HG02678 (cell line): Measurements from ENCODE around the gene FUOM.

Experiments used
- ATAC-seq: cut with Tn5 transposase; IDR thresholded peaks from one replicate; pipeline ENCODE4 v1.9.1; 2021; ENCODE audit warnings: mild to moderate bottlenecking, moderate library complexity; ENCODE audit not compliant: unreplicated experiment

Gene FUOM, protein sequence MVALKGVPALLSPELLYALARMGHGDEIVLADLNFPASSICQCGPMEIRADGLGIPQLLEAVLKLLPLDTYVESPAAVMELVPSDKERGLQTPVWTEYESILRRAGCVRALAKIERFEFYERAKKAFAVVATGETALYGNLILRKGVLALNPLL

DNA sequence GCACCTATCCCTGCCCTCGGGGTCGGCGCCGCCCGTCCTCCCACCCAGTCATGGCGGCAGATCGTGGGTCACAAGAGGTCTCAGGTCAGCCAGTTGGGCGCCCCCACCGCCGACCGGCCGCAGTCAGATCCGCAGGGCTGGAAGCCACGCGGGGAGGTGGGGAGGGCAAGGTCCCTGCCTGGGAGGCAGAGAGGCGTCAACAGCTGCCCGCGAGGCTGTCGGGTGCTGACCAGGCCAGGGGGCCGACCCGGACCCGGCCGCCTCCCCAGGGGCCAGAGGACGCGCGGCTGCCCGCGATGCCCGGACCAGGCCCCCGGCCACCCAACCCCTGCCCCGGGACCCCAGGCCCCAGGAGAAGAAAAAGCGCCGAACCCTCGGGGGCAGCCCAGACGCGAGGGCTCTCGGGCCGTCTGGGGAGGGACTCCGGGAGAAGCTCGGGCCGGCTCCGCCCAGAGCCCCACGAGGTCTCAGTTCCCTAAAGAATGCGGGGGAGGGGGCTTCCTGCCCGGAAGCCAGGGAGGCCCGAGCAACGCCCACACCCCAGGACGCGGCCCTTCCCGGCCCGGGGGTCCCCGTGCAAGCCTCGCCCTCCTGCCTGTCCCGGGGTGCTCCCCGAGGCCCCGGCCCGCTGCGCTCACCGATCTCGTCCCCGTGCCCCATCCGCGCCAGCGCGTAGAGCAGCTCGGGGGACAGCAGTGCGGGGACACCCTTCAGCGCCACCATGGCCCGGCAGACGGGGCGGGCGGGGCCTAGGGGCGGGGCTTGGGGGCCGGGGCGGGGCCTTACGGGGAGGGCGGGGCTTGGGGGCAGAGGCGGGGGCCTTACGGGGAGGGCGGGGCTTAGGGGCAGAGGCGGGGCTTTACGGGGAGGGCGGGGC lies at the start of gene FUOM:
TSS of gene FUOM (minus strand) at position 735 of the 877 bp plus-strand sequence. CDS start at position 723, 12 bp downstream.
- peak; percentile 65 for ATAC-seq

DNA sequence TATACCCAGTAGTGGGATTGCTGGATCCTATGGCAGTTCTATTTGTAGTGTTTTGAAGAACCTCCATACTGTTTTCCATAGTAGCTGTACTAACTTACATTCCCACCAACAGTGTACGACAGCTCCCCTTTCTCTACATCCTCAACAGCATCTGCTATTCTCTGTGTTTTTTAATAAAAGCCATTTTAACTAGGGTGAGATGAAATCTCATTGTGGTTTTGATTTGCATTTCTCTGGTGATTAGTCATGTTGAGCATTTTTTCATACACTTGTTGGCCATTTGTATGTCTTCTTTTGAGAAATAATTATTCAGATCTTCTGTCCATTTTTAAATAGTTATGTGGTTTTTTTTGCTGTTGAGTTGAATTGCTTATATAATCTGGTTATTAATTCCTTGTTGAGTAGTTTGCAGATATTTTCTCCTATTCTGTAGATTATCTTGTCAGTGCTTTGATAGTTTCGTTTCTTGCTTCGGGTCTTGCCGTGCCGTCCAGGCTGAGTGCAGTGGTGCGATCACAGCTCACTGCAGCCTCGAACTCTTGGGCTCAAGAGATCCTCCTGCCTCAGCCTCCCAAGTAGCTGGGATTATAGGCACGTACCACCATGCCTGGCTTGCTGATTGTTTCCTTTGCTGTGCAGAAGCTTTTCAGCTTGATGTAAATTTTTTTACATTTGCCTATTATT lies 48.2 kb upstream of the FUOM start:
- peak; percentile 57 for ATAC-seq

DNA sequence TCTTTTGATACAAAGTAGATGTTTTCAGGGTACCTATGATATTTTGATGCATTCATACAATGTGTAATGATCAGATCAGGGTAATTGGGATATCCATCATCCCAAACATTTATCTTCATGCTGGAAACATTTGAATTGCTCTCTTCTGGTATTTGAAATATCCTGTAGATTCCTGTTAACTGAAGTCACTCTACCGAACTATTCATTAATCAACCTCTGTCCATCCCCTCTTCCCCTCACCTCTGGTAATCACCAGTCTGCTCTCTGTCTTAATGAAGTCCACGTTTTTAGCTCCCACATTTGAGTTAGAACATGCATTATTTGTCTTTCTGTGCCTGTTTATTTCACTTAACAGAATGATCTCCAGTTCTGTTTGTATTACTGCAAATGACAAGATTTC lies 47.5 kb upstream of the FUOM start:
- ATAC-seq = no peak

DNA sequence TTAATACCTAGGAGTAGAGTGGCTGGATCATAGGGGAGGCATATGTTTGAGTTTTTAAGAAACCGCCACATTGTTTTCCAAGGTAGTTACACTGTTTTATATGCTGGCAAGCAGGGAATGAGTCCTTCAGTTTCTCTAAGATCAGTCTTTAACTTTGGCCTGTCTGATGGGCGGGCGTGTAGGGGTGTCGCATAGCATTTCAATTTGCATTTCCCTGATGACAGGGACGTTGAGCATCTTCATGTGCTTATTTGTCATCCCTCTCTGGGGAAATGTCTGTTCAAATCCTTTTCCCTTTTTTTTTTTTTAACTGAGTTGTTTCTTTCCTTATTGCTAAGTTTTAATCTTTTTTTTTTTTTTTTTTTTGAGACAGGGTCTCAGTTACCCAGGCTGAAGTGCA lies 46.0 kb upstream of the FUOM start:
- no peak for ATAC-seq

DNA sequence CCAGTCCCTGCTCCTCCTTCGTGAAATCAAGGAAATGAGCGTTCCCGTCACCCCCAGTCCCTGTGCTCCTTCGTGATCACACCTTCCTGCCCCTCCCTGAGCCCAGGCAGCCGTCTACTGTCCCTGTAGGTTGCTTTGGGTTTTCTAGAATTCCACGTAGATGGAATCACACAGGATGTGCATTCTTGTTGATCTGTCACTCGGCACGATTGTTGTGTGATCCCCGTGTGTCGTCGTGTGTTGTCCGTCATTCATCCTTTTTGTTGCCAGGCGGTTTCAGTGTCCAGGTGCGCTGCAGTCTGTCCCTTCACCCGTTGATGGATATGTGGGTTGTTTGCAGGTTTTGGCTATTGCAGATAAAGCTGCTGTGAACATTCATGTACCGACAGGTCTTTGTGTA lies 45.5 kb upstream of the FUOM start:
- no peak for ATAC-seq

DNA sequence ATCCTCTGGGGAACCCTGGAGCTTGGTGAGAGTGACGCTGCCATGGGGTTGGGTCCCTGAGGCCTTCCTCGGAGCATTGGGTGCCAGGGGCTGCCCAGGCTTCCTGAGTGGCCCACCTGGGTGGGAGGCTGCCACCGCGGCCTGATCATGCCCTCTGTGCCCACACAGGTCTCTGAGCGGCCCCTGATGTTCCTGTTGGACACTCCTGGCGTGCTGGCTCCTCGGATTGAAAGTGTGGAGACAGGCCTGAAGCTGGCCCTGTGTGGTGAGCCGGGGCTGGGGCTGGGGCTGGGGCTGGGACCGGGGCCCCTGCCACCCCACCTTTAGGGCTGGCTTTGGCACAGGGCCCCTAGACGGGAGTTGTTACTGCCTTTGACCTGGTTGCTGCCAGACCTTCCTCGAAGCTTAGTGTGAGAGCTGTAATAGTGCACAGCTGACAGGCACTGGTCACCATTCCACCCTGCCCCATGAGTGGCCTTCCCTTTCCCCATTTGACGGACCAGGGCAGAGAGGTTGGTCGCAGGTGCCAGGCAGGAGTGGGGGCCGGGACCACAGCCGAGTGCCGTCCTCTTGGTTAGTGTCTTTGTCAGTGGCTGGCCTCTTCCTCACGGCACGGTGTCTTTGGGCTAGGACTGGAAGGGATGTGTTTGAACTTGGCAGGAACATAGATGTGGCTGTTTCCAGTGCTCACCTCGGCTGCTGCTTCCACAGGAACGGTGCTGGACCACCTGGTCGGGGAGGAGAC lies 44.3 kb upstream of the FUOM start:
- no peak for ATAC-seq

DNA sequence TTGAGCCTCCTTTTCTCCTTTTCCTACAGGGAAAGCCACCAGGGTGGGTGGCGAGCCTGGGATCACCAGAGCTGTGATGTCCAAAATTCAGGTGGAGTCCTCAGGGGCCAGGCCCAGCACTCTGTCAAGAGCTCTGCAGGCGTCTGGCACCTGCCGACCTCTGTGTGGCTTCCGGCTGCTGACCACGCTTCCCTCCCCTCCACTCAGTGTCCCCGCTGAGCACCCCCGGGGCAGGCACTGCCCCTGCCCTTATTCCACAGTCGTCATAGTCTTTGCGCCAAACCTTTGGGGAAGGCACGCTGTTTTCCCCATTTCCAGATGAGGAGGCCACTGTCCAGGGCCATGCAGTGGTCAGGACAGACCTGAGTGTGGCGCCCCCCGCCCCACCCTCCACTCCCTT lies 43.7 kb upstream of the FUOM start:
- no peak for ATAC-seq

DNA sequence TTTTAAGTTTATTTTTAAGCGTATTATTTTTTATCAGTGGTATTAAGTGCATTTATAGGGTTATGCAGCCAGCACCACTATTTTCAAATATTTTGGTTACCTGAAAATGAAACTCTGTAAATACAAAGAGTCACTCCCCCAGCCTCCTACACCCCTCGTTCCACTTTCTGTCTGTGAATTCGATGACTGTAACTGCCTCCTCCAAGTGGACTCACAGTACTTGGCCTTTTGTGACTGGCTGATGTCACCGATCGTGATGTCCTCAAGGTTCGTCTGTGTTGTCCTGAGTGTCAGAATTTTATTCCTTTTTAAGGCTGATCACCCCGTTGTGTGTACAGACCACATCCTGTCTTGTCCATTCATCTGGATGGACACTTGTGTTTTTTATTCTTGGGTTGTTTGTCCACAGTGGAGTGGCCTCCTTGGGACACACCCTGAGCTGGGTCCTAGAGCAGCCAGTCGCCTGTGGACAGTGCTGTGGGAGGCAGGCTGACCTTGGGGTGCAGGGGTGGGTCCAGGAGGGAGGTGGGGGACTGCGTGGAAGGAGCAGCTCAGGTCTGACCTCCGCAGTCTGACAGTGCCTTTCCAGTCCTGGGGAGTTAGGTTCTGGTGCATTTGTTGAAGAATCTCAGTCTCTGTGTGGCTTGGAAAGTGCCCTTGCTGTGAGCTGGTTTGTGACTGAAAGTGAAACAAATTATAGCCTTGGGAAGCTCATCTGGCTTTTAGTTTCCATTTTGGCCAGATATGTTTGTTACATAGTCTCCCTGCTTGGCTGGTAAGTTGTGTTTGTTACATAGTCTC lies 43.0 kb upstream of the FUOM start:
- peak; percentile 73 for ATAC-seq

DNA sequence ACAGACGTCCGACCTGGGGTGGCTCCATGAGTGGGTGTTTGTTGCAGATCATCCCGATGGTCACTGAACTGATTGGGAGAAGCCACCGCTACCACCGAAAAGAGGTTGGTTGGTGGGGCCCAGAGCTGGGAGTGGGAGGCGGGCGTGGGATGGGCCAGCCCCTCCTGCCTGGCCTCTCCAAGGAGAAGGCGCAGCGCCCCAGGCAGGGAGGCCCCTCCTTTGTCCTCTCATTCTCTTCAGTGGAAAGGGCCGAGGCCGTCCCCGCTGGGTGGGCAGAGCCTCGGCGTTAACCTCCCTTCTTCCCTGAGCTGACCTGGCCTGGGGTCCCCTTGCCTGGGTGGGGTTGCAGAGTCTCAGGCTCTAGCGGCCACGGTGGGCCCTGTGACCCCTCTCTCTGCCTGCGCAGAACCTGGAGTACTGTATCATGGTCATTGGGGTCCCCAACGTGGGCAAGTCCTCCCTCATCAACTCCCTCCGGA lies 41.3 kb upstream of the FUOM start:
- no peak for ATAC-seq

DNA sequence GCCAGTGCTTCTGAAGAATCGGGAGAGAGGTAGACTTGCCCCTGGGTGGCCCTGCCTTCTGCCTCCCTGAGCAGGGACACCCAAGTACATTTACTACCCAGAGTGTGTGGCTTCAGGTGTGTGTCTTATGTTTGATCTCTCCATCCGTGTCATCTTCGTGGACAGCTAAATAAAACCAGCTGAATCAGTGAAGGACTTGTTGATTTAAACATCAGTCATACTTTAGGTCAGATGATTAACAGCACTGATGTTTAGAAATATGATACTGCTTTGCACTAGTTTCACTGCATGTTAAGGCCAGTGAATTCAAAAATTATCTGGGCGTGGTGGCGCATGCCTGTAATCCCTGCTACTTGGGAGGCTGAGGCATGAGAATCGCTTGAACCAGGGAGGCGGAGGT lies 40.1 kb upstream of the FUOM start:
- no peak for ATAC-seq

DNA sequence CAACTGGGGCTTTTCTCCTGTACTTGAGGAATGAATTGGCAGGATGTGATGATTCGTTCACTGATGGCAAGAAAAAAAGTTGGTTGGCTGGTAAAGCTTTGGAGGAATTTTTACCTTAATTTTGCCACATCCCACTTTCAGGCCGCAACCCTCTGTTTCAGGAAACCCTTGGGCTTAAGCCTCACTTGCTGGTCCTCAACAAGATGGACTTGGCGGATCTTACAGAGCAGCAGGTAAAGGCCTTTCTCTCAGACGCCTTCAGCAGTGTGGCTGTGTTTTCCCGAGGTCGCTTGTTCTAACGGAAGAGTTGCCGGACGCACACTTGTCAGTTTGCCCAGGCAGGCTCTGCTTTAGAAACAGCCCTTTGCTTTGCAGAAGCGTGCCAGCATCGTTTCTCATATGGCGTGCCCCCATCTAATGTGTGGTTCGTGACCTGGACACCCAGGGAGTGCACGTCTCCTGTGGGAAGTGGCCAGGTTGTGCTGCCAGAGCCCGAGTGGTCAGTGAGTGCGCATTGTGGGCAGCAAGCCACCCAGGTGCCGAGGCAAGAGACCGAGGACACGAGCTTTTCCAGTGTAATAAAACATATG lies 38.3 kb upstream of the FUOM start:
- ATAC-seq = no peak

DNA sequence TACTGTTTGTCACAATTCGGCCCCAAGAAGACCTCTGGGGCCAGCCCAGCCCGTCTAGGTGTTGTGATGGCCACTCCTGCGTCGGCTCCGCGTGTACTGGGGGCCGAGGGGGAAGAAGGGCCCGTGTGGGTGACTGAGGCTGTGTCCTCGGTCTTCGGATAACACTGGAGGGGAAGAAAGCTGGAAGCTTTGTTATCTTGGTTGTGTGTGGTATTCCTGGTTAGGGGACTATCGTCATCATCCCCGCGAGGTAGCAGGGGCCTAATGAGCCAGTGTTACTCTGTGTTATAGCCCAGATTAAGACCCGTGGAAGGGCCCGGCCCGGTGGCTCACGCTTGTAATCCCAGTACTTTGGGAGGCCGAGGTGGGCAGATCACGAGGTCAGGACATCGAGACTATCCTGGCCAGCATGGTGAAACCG lies 37.0 kb upstream of the FUOM start:
- no peak for ATAC-seq

DNA sequence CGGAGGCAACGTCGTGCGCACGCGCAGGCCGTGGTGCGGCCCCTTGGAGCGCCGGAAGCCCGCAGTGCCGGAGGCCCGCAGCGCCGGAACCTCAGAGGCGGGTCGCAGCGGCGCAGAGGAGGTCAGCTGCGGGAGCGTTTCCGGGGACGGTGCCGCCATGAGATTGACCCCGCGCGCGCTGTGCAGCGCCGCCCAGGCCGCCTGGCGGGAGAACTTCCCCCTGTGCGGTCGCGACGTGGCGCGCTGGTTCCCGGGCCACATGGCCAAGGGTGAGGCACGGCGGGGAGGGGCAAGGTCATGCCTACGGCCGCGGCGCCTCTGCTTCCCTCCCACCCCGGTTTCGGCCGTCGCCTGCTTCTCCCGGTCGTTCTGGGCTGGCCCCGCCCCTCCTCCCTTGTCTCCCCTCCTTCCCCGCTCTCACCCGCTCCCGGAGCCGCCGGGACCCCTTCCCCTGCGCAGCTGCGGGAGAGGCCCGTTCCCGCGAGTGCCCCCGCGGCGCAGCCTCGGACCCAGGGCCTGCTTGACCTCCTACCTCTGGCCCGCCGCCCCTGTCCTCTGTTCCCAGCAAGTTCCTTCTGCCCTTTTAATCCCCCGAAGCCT lies 36.3 kb upstream of the FUOM start, which contains the start of gene MTG1:
TSS of gene MTG1 (plus strand) at position 94 of the 600 bp plus-strand sequence. CDS start at position 158, 64 bp downstream.
- ATAC-seq = peak; percentile 73

DNA sequence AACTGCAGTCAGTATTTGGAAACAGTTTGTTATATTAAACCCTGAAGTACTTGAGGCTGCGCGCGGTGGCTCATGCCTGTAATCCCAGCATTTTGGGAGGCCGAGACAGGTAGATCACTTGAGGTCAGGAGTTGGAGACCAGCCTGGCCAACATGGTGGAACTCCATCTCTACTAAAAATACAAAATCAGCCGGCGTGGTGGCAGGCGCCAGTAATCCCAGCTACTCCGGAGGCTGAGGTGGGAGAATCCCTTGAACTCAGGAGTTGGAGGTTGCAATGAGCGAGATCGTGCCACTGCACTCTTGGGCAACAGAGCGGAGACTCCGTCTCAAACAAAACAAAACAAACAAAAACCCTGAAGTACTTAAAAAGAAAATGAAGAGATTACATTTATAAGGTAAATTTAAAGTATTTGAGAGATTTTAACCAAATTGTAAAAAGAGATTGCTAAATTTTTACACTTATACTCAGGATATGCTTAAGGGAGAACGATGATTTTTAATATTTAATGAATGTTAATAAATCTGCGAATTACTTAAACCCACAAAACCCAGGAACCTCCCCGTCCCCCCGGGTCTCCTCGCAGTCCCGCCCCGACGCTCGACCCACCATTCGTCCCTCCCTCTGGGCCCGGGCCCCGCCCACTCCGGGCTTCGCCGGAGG lies 35.7 kb upstream of the FUOM start:
- ATAC-seq = no peak

DNA sequence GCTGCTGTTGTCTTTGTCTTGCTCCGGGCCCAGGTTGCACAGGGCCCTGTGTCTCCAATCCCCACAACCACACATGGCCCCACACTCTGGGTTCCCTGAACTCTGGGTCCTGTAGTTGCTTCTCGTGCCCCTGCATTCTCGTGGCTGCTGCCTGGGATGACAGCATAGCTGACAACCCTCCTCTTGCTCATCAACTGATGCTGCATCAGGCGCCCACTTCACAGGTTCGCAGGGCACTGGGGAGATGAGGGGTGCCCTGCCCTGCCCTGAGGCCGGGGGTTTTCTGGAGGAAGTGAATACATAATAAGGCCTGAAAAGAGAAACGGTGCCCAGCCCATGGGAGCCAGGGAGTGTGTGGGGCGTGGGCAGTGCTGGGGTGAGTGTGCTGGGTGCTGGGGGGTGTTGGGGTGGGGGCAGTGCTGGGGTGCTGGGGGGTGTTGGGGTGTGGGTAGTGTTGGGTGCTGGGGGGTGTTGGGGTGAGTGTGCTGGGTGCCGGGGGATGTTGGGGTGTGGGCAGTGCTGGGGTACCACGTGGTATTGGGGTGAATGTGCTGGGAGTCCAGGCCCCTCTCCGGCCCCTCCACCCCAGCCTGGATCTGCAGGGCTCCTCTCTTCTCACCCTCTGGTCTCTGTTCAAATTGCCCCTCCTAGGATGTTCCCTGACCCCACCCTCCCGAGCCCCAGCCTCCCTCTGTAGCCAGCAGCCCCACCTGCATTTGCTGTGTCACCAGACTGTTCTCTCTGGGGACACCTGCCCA lies 34.1 kb upstream of the FUOM start:
- no peak for ATAC-seq

DNA sequence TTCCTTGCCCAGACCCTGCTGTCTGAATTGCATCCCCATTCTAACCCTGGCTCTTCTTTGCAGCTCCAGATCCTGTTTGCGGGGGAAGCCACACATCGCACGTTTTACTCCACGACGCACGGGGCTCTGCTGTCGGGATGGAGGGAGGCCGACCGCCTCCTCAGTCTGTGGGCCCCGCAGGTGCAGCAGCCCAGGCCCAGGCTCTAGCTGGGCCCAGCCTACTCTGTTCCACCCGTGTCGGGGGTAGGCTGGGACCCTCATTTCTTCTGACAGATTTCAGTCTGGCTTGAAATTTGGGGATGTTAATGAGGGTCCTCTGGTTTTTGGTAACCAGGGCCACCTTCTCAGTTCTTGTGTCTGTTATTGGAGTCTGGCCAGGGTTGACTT lies 33.4 kb upstream of the FUOM start:
- ATAC-seq = no peak

DNA sequence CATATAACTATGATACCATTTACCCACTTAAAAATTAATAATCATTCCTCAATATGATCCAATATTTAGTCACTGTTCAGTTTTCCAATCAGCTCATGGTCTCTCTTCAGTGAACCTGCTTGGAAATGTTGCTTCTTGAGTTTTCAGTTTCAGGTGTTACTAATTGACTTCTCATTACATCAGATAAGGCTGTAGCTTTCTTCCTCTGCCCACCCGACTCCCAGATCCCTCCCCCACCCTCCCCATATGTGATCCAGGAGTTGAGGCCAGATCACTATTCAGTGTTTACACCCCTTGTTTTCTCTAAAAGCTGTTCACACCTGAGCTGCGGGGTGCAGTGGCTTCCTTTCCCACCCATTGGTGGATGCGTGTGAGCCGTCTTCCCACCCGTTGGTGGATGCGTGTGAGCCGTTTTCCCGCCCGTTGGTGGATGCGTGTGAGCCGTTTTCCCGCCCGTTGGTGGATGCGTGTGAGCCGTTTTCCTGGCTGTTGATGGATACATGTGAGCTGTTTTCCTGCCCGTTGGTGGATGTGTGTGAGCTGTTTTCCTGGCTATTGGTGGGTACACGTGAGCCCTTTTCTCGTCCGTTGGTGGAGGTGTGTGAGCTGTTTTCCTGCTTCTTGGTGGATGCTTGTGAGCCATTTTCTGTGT lies 32.9 kb upstream of the FUOM start:
- no peak for ATAC-seq
